ENCODE data around the gene ZG16B.

DNA sequence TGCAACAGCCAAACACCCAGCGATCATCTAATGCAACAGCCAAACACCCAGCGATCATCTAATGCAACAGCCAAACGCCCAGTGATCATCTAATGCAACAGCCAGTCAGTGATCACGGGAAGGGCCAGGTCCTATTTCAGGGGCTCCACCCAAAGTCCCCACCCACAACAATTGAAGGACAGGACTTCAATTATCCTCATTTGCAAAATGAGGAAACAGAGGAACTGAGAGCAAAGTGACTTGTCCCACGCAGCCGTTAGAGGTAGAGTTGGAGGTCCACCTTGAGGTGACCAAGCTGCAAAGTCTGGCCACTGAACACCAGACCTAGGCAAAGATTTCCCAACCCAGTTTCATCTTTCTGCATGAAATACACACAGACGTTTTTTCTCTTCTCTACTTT lies 3.7 kb downstream of the ZG16B start:
- TF ChIP-seq, protein P1, sequence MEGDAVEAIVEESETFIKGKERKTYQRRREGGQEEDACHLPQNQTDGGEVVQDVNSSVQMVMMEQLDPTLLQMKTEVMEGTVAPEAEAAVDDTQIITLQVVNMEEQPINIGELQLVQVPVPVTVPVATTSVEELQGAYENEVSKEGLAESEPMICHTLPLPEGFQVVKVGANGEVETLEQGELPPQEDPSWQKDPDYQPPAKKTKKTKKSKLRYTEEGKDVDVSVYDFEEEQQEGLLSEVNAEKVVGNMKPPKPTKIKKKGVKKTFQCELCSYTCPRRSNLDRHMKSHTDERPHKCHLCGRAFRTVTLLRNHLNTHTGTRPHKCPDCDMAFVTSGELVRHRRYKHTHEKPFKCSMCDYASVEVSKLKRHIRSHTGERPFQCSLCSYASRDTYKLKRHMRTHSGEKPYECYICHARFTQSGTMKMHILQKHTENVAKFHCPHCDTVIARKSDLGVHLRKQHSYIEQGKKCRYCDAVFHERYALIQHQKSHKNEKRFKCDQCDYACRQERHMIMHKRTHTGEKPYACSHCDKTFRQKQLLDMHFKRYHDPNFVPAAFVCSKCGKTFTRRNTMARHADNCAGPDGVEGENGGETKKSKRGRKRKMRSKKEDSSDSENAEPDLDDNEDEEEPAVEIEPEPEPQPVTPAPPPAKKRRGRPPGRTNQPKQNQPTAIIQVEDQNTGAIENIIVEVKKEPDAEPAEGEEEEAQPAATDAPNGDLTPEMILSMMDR (conservative IDR thresholded peaks at IDR 0.05 in 1 of 2, IDR thresholded peaks at IDR 0.05 in 1 of 2; ENCODE audit: extremely low read depth in 1 of 2, insufficient read depth in 1 of 2, low read depth in 1 of 2, low read length in 2 of 2), result no peak
- TF ChIP-seq EZH2 (IDR thresholded peaks at IDR 0.05; ENCODE audit: borderline replicate concordance, low read length), result no peak

Data from mammary epithelial cell (primary cell).